GM19240 (cell line): ENCODE measurements around the gene MRPS12.
A peak's percentile ranks its signal among the peaks of the same experiment; 100 is the strongest.

ENCODE experiments used
- DNase-seq: peaks from one replicate; pipeline ENCODE4 v3.0.0; 2011; ENCODE audit warnings: low spot score; ENCODE audit not compliant: insufficient read length

MRPS12 gene

GRCh38 chr19:38975214-38975860, 44.6 kb downstream of the MRPS12 start, which contains the start of gene FBXO17:
Gene FBXO17 (minus strand): TSS chr19:38975742. CDS start chr19:38950319, 25,423 bp downstream.
- no peak for DNase-seq

- DNase-seq, result no peak
Measured at GRCh38 chr19:38975861-38976271, 45.1 kb downstream of the MRPS12 start.

GRCh38 chr19:38977445-38978325, 46.9 kb downstream of the MRPS12 start:
- peak; percentile 63 for DNase-seq

- DNase-seq, result no peak
Measured at GRCh38 chr19:38978326-38978689, 47.6 kb downstream of the MRPS12 start.

- DNase-seq, result no peak
Measured at GRCh38 chr19:38979812-38980211, 49.1 kb downstream of the MRPS12 start.

- DNase-seq, result no peak
Measured at GRCh38 chr19:38980583-38981374, 50.0 kb downstream of the MRPS12 start.
